ENCODE data around the gene BCL11A. TPM values are rescaled to one million over a fixed set of nuclear protein-coding genes. Genes with fewer than 3 reads are reported as not detected.

The BCL11A gene
- total RNA-seq (1 to 10 TPM in 1 of 2 donors, under 1 TPM in 1; 0.97 to 2.0 TPM), polyA plus RNA-seq (1 to 10 TPM in 1 of 2 donors, not detected in 1; 4.4 TPM)
- long read RNA-seq, donor 1 = 0 reads
- long read RNA-seq, donor 2, partial matches to known transcripts = 0 of 3 reads
- long read RNA-seq, donor 2, other reads (novel, unspliced or antisense) = 2 of 3 reads

GRCh38 chr2:60553495-60554073 is at the start of gene BCL11A:
Gene BCL11A (minus strand): TSS chr2:60553654. CDS start chr2:60553270, 384 bp downstream.
- Histone ChIP-seq H3K9me3 (ENCODE audit: control insufficient read depth, low read length) (no peaks in the 10 kb centered on the region), H3K27ac (ENCODE audit: low read depth in 1 of 2, low read length in 2 of 2) (no peak within 1 kb of the TSS), H3K4me3 (ENCODE audit: low read length in 2 of 2) (peak within 1 kb of the TSS; percentile 32 to 60), H3K4me1 (ENCODE audit: control insufficient read depth in 1 of 2, insufficient read depth in 2 of 2, low read length in 2 of 2) (no peaks in the 10 kb centered on the region), H3K36me3 (ENCODE audit: control insufficient read depth in 1 of 2, insufficient read depth in 2 of 2, low read length in 1 of 2) (no peaks in the 10 kb centered on the region), H3K27me3 (ENCODE audit: control insufficient read depth in 1 of 2, insufficient read depth in 2 of 2, low read length in 1 of 2) (peaks cover 0 to 5% of the 10 kb centered on the region in 2 donors)
- intact Hi-C loops (cut with DNase I) = no loop called here
- ATAC-seq (ENCODE audit: low FRiP score) (no peak), DNase-seq (peak in 1 of 2 donors; percentile 54)
- WGBS, 2 donors = 0 to 2% methylated on average over 27 to 35 of the region's 35 CpGs

DNA sequence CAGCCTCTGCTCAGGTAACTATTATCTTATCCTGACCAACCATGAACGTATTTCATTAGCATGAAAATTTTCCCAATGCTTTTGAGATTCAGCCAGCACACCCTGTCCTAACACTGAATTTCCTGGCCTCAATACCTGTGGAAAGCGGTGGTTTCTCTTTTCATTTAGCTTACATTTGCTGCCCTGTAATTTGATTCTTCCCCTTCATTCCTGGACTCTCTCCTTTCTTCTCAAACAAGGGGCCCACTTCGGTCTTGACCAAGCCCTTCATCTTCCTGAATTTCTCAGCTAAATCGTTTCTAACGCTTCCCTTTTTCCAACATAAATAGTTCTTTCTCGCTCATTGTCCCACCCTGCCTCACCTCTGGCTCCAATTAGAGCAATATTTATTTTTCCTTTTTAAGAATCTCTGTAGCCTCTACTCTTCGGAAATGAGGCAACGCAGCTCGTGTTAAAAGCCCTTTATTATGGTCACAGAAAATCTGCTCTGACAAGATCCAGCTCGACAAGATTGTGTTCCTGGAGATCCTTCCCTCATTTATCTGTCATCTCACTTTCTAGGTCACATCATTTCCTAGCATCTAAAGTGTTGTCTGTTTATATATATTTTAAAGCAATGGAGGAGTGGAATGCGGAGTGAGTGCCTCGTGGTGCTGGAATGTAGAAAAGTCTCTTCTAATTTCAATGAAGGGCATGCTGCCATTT is 49.5 kb upstream of the BCL11A start:
- Histone ChIP-seq H3K4me3 (ENCODE audit: low read length in 2 of 2) (no peak overlapping the region), H3K27me3 (ENCODE audit: control insufficient read depth in 1 of 2, insufficient read depth in 2 of 2, low read length in 1 of 2) (no peaks in the 10 kb centered on the region), H3K27ac (ENCODE audit: low read depth in 1 of 2, low read length in 2 of 2) (no peak overlapping the region), H3K9me3 (ENCODE audit: control insufficient read depth, low read length) (peaks cover 3% of the 10 kb centered on the region), H3K4me1 (ENCODE audit: control insufficient read depth in 1 of 2, insufficient read depth in 2 of 2, low read length in 2 of 2) (no peaks in the 10 kb centered on the region), H3K36me3 (ENCODE audit: control insufficient read depth in 1 of 2, insufficient read depth in 2 of 2, low read length in 1 of 2) (no peaks in the 10 kb centered on the region)
- WGBS, 2 donors = 29 to 32% methylated on average over 12 of the region's 12 CpGs
- intact Hi-C loops (cut with DNase I) = no loop called here
- ATAC-seq (ENCODE audit: low FRiP score) (no peak), DNase-seq (no peak)

- intact Hi-C loops (cut with DNase I) = no loop called here
- DNase-seq (no peak), ATAC-seq (ENCODE audit: low FRiP score) (no peak)
- Histone ChIP-seq H3K9me3 (ENCODE audit: control insufficient read depth, low read length) (peaks cover 4% of the 10 kb centered on the region), H3K4me3 (ENCODE audit: low read length in 2 of 2) (no peak overlapping the region), H3K36me3 (ENCODE audit: control insufficient read depth in 1 of 2, insufficient read depth in 2 of 2, low read length in 1 of 2) (no peaks in the 10 kb centered on the region), H3K27me3 (ENCODE audit: control insufficient read depth in 1 of 2, insufficient read depth in 2 of 2, low read length in 1 of 2) (no peaks in the 10 kb centered on the region), H3K4me1 (ENCODE audit: control insufficient read depth in 1 of 2, insufficient read depth in 2 of 2, low read length in 2 of 2) (no peaks in the 10 kb centered on the region), H3K27ac (ENCODE audit: low read depth in 1 of 2, low read length in 2 of 2) (no peak overlapping the region)
- 78 to 80% methylated on average over 6 of the region's 6 CpGs for WGBS, 2 donors
Measured at GRCh38 chr2:60602388-60602787, 48.9 kb upstream of the BCL11A start.

- intact Hi-C loops (cut with DNase I) = no loop called here
- DNase-seq = no peak
- H3K36me3 ChIP-seq (ENCODE audit: control insufficient read depth in 1 of 2, insufficient read depth in 2 of 2, low read length in 1 of 2) = no peaks in the 10 kb centered on the region
- H3K4me1 ChIP-seq (ENCODE audit: control insufficient read depth in 1 of 2, insufficient read depth in 2 of 2, low read length in 2 of 2) = no peaks in the 10 kb centered on the region
- H3K27me3 ChIP-seq (ENCODE audit: control insufficient read depth in 1 of 2, insufficient read depth in 2 of 2, low read length in 1 of 2) = no peaks in the 10 kb centered on the region
- WGBS, 2 donors = 93% methylated on average over 3 of the region's 3 CpGs
- no peak overlapping the region for H3K4me3 ChIP-seq (ENCODE audit: low read length in 2 of 2)
- no peak overlapping the region for H3K27ac ChIP-seq (ENCODE audit: low read depth in 1 of 2, low read length in 2 of 2)
- H3K9me3 ChIP-seq (ENCODE audit: control insufficient read depth, low read length) = peaks cover 6% of the 10 kb centered on the region
- ATAC-seq (ENCODE audit: low FRiP score) = no peak
Measured at GRCh38 chr2:60598271-60598670, 44.8 kb upstream of the BCL11A start.

DNA sequence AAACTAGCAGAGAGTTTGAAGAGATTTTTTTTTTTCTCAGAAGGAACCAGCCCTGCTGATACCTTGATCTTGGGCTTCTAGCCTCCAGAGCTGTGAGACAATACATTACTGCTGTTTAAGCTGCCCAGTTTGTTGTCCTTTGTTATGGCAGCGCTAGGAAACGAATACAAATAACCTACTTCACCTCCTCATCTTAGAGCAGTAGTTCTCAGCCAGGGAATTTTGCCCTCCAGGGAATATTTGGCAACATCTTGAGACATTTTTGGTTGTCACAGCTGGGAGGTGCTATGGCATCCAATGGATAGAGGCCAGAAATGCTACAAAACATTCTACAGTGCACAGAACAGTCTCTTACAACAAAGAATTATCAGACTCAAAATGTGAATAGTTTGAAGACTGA is 43.9 kb upstream of the BCL11A start:
- 61 to 65% methylated on average over 2 of the region's 2 CpGs for WGBS, 2 donors
- Histone ChIP-seq H3K4me3 (ENCODE audit: low read length in 2 of 2) (no peak overlapping the region), H3K4me1 (ENCODE audit: control insufficient read depth in 1 of 2, insufficient read depth in 2 of 2, low read length in 2 of 2) (no peaks in the 10 kb centered on the region), H3K36me3 (ENCODE audit: control insufficient read depth in 1 of 2, insufficient read depth in 2 of 2, low read length in 1 of 2) (no peaks in the 10 kb centered on the region), H3K27me3 (ENCODE audit: control insufficient read depth in 1 of 2, insufficient read depth in 2 of 2, low read length in 1 of 2) (no peaks in the 10 kb centered on the region), H3K27ac (ENCODE audit: low read depth in 1 of 2, low read length in 2 of 2) (no peak overlapping the region), H3K9me3 (ENCODE audit: control insufficient read depth, low read length) (peaks cover 6% of the 10 kb centered on the region)
- ATAC-seq (ENCODE audit: low FRiP score) (no peak), DNase-seq (no peak)
- intact Hi-C loops (cut with DNase I) = no loop called here

DNA sequence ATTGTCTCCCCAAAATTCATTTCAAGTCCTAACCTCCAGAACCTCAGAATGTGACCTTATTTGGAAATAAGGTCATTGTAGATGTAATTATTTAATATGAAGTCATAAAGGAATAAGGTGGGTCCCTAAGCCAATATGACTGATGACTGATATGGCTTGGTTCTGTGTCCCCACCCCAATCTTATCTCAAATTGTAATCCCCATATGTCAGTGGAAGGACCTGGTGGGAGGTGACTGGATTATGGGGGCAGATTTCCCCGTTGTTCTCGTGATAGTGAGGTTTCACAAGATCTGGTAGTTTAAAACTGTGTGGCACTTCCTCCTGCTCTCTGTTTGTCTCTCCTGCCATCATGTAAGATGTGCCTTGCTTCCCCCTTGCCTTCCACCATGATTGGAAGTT is 43.0 kb upstream of the BCL11A start:
- Histone ChIP-seq H3K9me3 (ENCODE audit: control insufficient read depth, low read length) (peaks cover 6% of the 10 kb centered on the region), H3K27ac (ENCODE audit: low read depth in 1 of 2, low read length in 2 of 2) (no peak overlapping the region), H3K4me3 (ENCODE audit: low read length in 2 of 2) (no peak overlapping the region), H3K4me1 (ENCODE audit: control insufficient read depth in 1 of 2, insufficient read depth in 2 of 2, low read length in 2 of 2) (no peaks in the 10 kb centered on the region), H3K27me3 (ENCODE audit: control insufficient read depth in 1 of 2, insufficient read depth in 2 of 2, low read length in 1 of 2) (no peaks in the 10 kb centered on the region), H3K36me3 (ENCODE audit: control insufficient read depth in 1 of 2, insufficient read depth in 2 of 2, low read length in 1 of 2) (no peaks in the 10 kb centered on the region)
- intact Hi-C loops (cut with DNase I) = no loop called here
- DNase-seq (no peak), ATAC-seq (ENCODE audit: low FRiP score) (no peak)
- 86 to 88% methylated on average over 2 of the region's 2 CpGs for WGBS, 2 donors

DNA sequence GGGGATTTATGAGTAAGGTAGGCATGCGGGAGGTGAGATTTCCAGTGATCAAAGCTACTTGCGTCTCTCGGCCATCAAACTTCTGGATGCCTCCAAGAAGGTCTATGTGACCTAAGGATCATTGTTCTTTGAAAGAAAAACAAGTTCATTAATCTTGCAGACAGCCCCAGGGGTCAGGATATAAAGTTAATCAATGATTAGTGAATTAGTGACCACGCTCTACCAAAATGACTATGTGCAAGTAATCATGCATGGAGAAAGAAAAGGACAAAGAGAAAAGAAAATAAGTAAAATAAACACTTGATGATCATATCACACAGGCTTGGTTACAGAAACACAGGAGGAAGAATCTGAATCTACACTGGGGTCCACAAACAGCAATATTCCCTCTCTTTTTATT is 42.5 kb upstream of the BCL11A start:
- intact Hi-C loops (cut with DNase I) = no loop called here

DNA sequence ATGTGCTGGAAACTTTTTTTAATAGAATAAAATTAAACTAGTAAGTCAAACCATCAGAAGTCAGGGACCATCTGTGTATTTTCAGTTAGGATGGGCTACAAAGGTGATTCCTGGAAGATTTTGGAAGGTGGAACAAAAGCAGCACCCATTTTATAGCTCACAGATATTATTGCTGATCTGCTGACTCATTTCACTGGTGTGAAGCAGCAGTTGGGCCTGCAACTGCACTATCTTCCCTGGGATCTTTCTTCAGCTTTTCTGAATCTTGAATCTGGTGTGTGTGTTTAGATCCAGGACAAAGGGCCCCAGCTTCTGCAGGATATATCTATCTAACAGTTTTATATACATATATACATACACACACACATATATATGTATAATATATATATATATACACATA is 35.6 kb upstream of the BCL11A start:
- no peaks in the 10 kb centered on the region for H3K36me3 ChIP-seq (ENCODE audit: control insufficient read depth in 1 of 2, insufficient read depth in 2 of 2, low read length in 1 of 2)
- intact Hi-C loops (cut with DNase I) = no loop called here
- ATAC-seq (ENCODE audit: low FRiP score) (no peak), DNase-seq (no peak)
- no peak overlapping the region for H3K4me3 ChIP-seq (ENCODE audit: low read length in 2 of 2)
- no peak overlapping the region for H3K27ac ChIP-seq (ENCODE audit: low read depth in 1 of 2, low read length in 2 of 2)
- H3K9me3 ChIP-seq (ENCODE audit: control insufficient read depth, low read length) = peaks cover 1% of the 10 kb centered on the region
- no peaks in the 10 kb centered on the region for H3K4me1 ChIP-seq (ENCODE audit: control insufficient read depth in 1 of 2, insufficient read depth in 2 of 2, low read length in 2 of 2)
- no peaks in the 10 kb centered on the region for H3K27me3 ChIP-seq (ENCODE audit: control insufficient read depth in 1 of 2, insufficient read depth in 2 of 2, low read length in 1 of 2)

More for the DNA sequence above, 42.5 kb upstream of the BCL11A start:
- 89 to 92% methylated on average over 4 of the region's 4 CpGs for WGBS, 2 donors
- H3K27me3 ChIP-seq (ENCODE audit: control insufficient read depth in 1 of 2, insufficient read depth in 2 of 2, low read length in 1 of 2) = no peaks in the 10 kb centered on the region
- DNase-seq (no peak), ATAC-seq (ENCODE audit: low FRiP score) (no peak)
- peaks cover 6% of the 10 kb centered on the region for H3K9me3 ChIP-seq (ENCODE audit: control insufficient read depth, low read length)
- H3K27ac ChIP-seq (ENCODE audit: low read depth in 1 of 2, low read length in 2 of 2) = no peak overlapping the region
- H3K36me3 ChIP-seq (ENCODE audit: control insufficient read depth in 1 of 2, insufficient read depth in 2 of 2, low read length in 1 of 2) = no peaks in the 10 kb centered on the region
- H3K4me3 ChIP-seq (ENCODE audit: low read length in 2 of 2) = no peak overlapping the region
- H3K4me1 ChIP-seq (ENCODE audit: control insufficient read depth in 1 of 2, insufficient read depth in 2 of 2, low read length in 2 of 2) = no peaks in the 10 kb centered on the region

GRCh38 chr2:60586081-60586480 is 32.6 kb upstream of the BCL11A start:
- no peak for DNase-seq
- no peaks in the 10 kb centered on the region for H3K27me3 ChIP-seq (ENCODE audit: control insufficient read depth in 1 of 2, insufficient read depth in 2 of 2, low read length in 1 of 2)
- H3K27ac ChIP-seq (ENCODE audit: low read depth in 1 of 2, low read length in 2 of 2) = no peak overlapping the region
- no peaks in the 10 kb centered on the region for H3K36me3 ChIP-seq (ENCODE audit: control insufficient read depth in 1 of 2, insufficient read depth in 2 of 2, low read length in 1 of 2)
- WGBS, 2 donors = 40 to 42% methylated on average over 6 of the region's 6 CpGs
- no peaks in the 10 kb centered on the region for H3K4me1 ChIP-seq (ENCODE audit: control insufficient read depth in 1 of 2, insufficient read depth in 2 of 2, low read length in 2 of 2)
- ATAC-seq (ENCODE audit: low FRiP score) = no peak
- H3K4me3 ChIP-seq (ENCODE audit: low read length in 2 of 2) = no peak overlapping the region
- intact Hi-C loops (cut with DNase I) = no loop called here
- H3K9me3 ChIP-seq (ENCODE audit: control insufficient read depth, low read length) = peaks cover 1% of the 10 kb centered on the region
